GM23338 (cell line): Measurements from ENCODE around the gene FOXI1. TPM values are rescaled to one million over a fixed set of nuclear protein-coding genes. Genes with fewer than 3 reads are reported as not detected.

Experiments used
- ATAC-seq: fragments of 200-7000 bp; cut with Tn5 transposase; 3 replicates; pipeline ENCODE4 v1.9.1; 2020
- DNase-seq: peaks from one replicate; pipeline ENCODE4 v3.0.0-alpha.2; 2015; ENCODE audit warnings: low spot score
- H2AFZ ChIP-seq: fragments of 200-600 bp; sonication (generic); 2 replicates; pipeline ENCODE4 v1.8.0; 2016; ENCODE audit warnings: antibody characterized with exemption, mild to moderate bottlenecking, moderate library complexity
- H3F3A ChIP-seq: fragments of 200-600 bp; sonication (generic); replicated peaks from 2 replicates; pipeline ENCODE4 v1.8.0; 2017; ENCODE audit warnings: antibody characterized with exemption, mixed run types, low read depth
- H3K27ac ChIP-seq: fragments of 200-600 bp; sonication (generic); 2 replicates; pipeline ENCODE4 v1.6.1; 2016; ENCODE audit warnings: low read depth
- H3K27me3 ChIP-seq: fragments of 200-600 bp; sonication (generic); 2 replicates; pipeline ENCODE4 v1.8.0; 2016; ENCODE audit warnings: mild to moderate bottlenecking, mixed run types, moderate library complexity; ENCODE audit not compliant: insufficient read depth
- H3K36me3 ChIP-seq: fragments of 200-600 bp; sonication (generic); 2 replicates; pipeline ENCODE4 v1.8.0; 2016; ENCODE audit warnings: mild to moderate bottlenecking; ENCODE audit not compliant: insufficient read depth
- H3K4me1 ChIP-seq: fragments of 200-600 bp; sonication (generic); 2 replicates; pipeline ENCODE4 v1.8.0; 2016; ENCODE audit warnings: mild to moderate bottlenecking, moderate library complexity; ENCODE audit not compliant: insufficient read depth
- H3K4me2 ChIP-seq: fragments of 200-600 bp; sonication (generic); 2 replicates; pipeline ENCODE4 v1.7.1; 2017; ENCODE audit warnings: mixed run types
- H3K4me3 ChIP-seq: fragments of 200-600 bp; sonication (generic); 2 replicates; pipeline ENCODE4 v1.6.1; 2016; ENCODE audit warnings: mixed run types
- H3K79me2 ChIP-seq: fragments of 200-600 bp; sonication (generic); replicated peaks from 2 replicates; pipeline ENCODE4 v1.8.0; 2017; ENCODE audit warnings: mild to moderate bottlenecking; ENCODE audit not compliant: insufficient read depth
- H3K9me2 ChIP-seq: fragments of 200-600 bp; sonication (generic); 2 replicates; pipeline ENCODE4 v1.8.0; 2017; ENCODE audit not compliant: insufficient read depth
- H4K20me1 ChIP-seq: fragments of 200-600 bp; sonication (generic); replicated peaks from 2 replicates; pipeline ENCODE4 v1.8.0; 2017; ENCODE audit warnings: mild to moderate bottlenecking; ENCODE audit not compliant: insufficient read depth
- H3K27ac Mint-ChIP-seq: 2 replicates; pipeline ENCODE4 v1.8.0; 2020; ENCODE audit warnings: inconsistent platforms, mild to moderate bottlenecking, moderate library complexity, mixed read lengths
- H3K27me3 Mint-ChIP-seq: 3 replicates; pipeline ENCODE4 v1.8.0; 2022; ENCODE audit warnings: low read depth, mild to moderate bottlenecking, moderate library complexity, mixed read lengths, inconsistent platforms; ENCODE audit not compliant: insufficient read depth, poor library complexity
- H3K36me3 Mint-ChIP-seq: 3 replicates; pipeline ENCODE4 v1.8.0; 2021; ENCODE audit warnings: low read depth, mild to moderate bottlenecking, inconsistent platforms, moderate library complexity, mixed read lengths
- H3K4me1 Mint-ChIP-seq: 3 replicates; pipeline ENCODE4 v1.8.0; 2020; ENCODE audit warnings: mild to moderate bottlenecking, inconsistent platforms, mixed read lengths
- H3K4me3 Mint-ChIP-seq: 3 replicates; pipeline ENCODE4 v1.8.0; 2021; ENCODE audit warnings: moderate library complexity, mild to moderate bottlenecking, inconsistent platforms, mixed read lengths
- H3K9me3 Mint-ChIP-seq: 3 replicates; pipeline ENCODE4 v1.8.0; 2020; ENCODE audit warnings: moderate library complexity, mild to moderate bottlenecking, inconsistent platforms, mixed read lengths
- CREB1 ChIP-seq: fragments of 250-450 bp; sonication (Bioruptor Pico); IDR thresholded peaks from 2 replicates; pipeline ENCODE4 v1.5.0; 2020; ENCODE audit warnings: low read depth, mild to moderate bottlenecking, moderate library complexity
- CTCF ChIP-seq, 2 experiments: fragments of 200-600 bp in 1 of 2; sonication (generic) in 1 of 2; conservative IDR thresholded peaks; 2 replicates each; pipeline versions ENCODE4 v1.5.1 to v1.6.1; 2016 to 2017; ENCODE audit warnings: antibody characterized with exemption in 2 of 2, low read depth in 2 of 2, mild to moderate bottlenecking in 2 of 2, moderate library complexity in 1 of 2
- EZH2phosphoT487 ChIP-seq: fragments of 200-600 bp; sonication (generic); IDR thresholded peaks from one replicate; pipeline ENCODE4 v1.8.1; 2018; ENCODE audit warnings: antibody characterized with exemption; ENCODE audit not compliant: unreplicated experiment
- JUNB ChIP-seq: IDR thresholded peaks from one replicate; pipeline ENCODE4 v1.6.1; 2016; ENCODE audit warnings: antibody characterized with exemption; ENCODE audit not compliant: unreplicated experiment
- NANOG ChIP-seq: IDR thresholded peaks from 2 replicates; pipeline ENCODE4 v1.6.1; 2016; ENCODE audit warnings: antibody characterized with exemption, borderline replicate concordance
- POLR2AphosphoS5 ChIP-seq: IDR thresholded peaks from 2 replicates; pipeline ENCODE4 v1.6.1; 2016; ENCODE audit warnings: antibody characterized with exemption, low read depth
- STAT1 ChIP-seq: IDR thresholded peaks from one replicate; pipeline ENCODE4 v1.6.1; 2016; ENCODE audit warnings: antibody characterized with exemption; ENCODE audit not compliant: unreplicated experiment
- ZNF331 ChIP-seq: fragments of 250-450 bp; sonication (Bioruptor Pico); IDR thresholded peaks from 2 replicates; pipeline ENCODE4 v1.5.0; 2020; ENCODE audit warnings: low read depth, mild to moderate bottlenecking, moderate library complexity
- ZNF462 ChIP-seq: fragments of 250-450 bp; sonication (Bioruptor Pico); IDR thresholded peaks from 2 replicates; pipeline ENCODE4 v1.5.0; 2020; ENCODE audit warnings: mild to moderate bottlenecking, moderate library complexity
- polyA plus RNA-seq: library from polyadenylated mRNA; unstranded; fragments of >200 nt; fragmentation: Nextera tagmentation; extraction: Ambion mirVana; gene quantifications from 2 replicates; pipeline ENCODE4 v1.2.1, GENCODE V29; 2016
- total RNA-seq: library from RNA; depleted of rRNA; stranded (reverse); fragments of >200 nt; shearing (Covaris generic); gene quantifications from 2 replicates; pipeline ENCODE4 v1.2.3, GENCODE V29; 2014

The FOXI1 gene
- total and polyA plus RNA-seq, 2 experiments from 2014 or later = not detected

DNA sequence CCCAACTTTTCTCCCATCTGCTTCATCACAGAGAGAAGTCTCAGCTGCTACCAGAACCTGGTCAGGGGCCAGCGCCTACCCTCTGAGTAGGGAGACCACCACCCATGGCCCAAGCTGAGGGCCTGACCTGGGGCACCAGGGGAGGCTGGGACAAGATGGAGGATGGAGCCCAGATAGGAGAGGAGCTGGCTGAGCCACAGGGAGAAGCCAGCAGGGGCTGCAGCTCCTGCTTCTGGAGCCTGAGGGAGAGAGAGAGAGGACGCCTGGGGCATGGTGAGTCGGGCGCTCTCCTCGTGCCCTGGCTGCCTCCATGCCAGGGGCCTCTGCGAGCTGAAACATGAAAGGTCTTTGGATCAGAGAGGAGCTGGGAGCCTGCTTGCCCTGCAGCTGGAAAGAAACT lies 1.4 kb upstream of the FOXI1 start (continued):
- no peak for TF ChIP-seq ZNF462 (CRISPR knock-in tag)
- TF ChIP-seq POLR2AphosphoS5 = no peak
- no peak for TF ChIP-seq ZNF331
- no peak for TF ChIP-seq JUNB

DNA sequence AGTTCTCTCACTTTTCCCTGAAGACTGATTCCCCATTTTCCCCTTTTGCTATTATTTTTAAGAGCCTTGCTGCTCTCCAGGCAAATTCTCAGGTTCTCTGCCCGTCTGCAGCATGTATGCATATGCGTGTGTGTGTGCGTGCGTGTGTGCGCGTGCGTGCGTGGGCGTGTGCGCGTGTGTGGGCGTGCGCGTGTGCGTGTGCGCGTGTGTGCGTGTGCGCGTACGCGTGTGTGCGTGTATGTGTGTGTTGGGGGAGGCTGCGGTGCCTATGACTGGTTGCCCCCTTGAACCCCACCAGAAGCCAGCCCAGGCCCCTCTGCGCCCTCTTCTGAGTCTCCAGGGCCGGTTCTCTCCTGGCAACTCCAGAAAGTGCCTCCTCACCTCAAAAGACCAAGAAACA lies 987 bp upstream of the FOXI1 start:
- Histone ChIP-seq H3K79me2 (no peaks in the 10 kb centered on the region), H3K9me2 (peaks cover 6% of the 10 kb centered on the region; the same call in 1 of the 2 replicates), H3K27me3 (no peaks in the 10 kb centered on the region), H2AFZ (no peak overlapping the region), H3K4me1 (no peaks in the 10 kb centered on the region), H3K36me3 (no peaks in the 10 kb centered on the region), H3F3A (no peaks in the 10 kb centered on the region), H4K20me1 (no peaks in the 10 kb centered on the region), H3K4me3 (no peak overlapping the region), H3K4me2 (no peak overlapping the region), H3K27ac (no peak overlapping the region)
- no peak overlapping the region for H3K27ac Mint-ChIP-seq
- ATAC-seq (no peak), DNase-seq (no peak)
- peaks cover 7% of the 10 kb centered on the region for H3K27me3 Mint-ChIP-seq
- H3K4me1 Mint-ChIP-seq = peaks cover 19% of the 10 kb centered on the region
- H3K36me3 Mint-ChIP-seq = no peaks in the 10 kb centered on the region; the same call in 2 of the 3 replicates
- H3K4me3 Mint-ChIP-seq = no peak overlapping the region
- H3K9me3 Mint-ChIP-seq = no peaks in the 10 kb centered on the region
- TF ChIP-seq NANOG (no peak), ZNF462 (CRISPR knock-in tag) (no peak), EZH2phosphoT487 (no peak), STAT1 (no peak), ZNF331 (no peak), CTCF (conservative IDR thresholded peaks at IDR 0.05; ENCODE audit: low read depth in 2 of 2) (no peak), POLR2AphosphoS5 (no peak), CREB1 (CRISPR knock-in tag) (no peak)
